Testis (tissue), 3 donors: Measurements from ENCODE around the gene GATA6. TPM values are rescaled to one million over a fixed set of nuclear protein-coding genes. Genes with fewer than 3 reads are reported as not detected.

Experiments
- DNase-seq: peaks from one replicate; pipeline ENCODE4 v3.0.0-alpha.2; 2019
- H3K27ac ChIP-seq, 2 donors: fragments of 200-600 bp; sonication (generic); one replicate each; pipeline ENCODE4 v1.5.1; 2019
- H3K27me3 ChIP-seq: fragments of 200-600 bp; sonication (generic); one replicate; pipeline ENCODE4 v1.5.1; 2019
- H3K36me3 ChIP-seq: fragments of 200-600 bp; sonication (generic); one replicate; pipeline ENCODE4 v1.5.1; 2017; ENCODE audit warnings: low read depth; ENCODE audit errors: missing control alignments
- H3K4me1 ChIP-seq: fragments of 200-600 bp; sonication (generic); one replicate; pipeline ENCODE4 v1.5.1; 2019
- H3K4me3 ChIP-seq, 2 donors: fragments of 200-600 bp; sonication (generic); one replicate each; pipeline ENCODE4 v1.5.1; 2017 to 2019
- H3K9me3 ChIP-seq: fragments of 200-600 bp; sonication (generic); one replicate; pipeline ENCODE4 v1.5.1; 2017
- CTCF ChIP-seq, 3 experiments: fragments of 450-650 bp in 2 of 3; fragments of 200-600 bp in 1 of 3; sonication (generic) in 1 of 3; IDR thresholded peaks; one replicate each; pipeline ENCODE4 v1.5.1; 2016 to 2019; ENCODE audit warnings: antibody characterized with exemption in 3 of 3, mild to moderate bottlenecking in 2 of 3, moderate library complexity in 1 of 3
- POLR2A ChIP-seq: fragments of 450-650 bp; IDR thresholded peaks from one replicate; pipeline ENCODE4 v1.6.1; 2017; ENCODE audit warnings: antibody characterized with exemption, mild to moderate bottlenecking, moderate library complexity
- WGBS, 2 donors: methylation state at CpG; one replicate each; pipeline ENCODE4 v1.1.5; 2018; 5-methylcytosine and 5-hydroxymethylcytosine counted together
- intact Hi-C: fragments of 100-400 bp; cut with DNase I; formaldehyde crosslinking; loops from one replicate; pipeline ENCODE4 v1.15.1; 2023; ENCODE audit warnings: low total_unique reads
- polyA plus RNA-seq: library from polyadenylated mRNA; stranded (reverse); fragments of 350-450 nt; fragmentation: Illumina TruSeq; extraction: RNeasy Lipid Tissue Mini Kit (QIAGEN cat#74804); gene quantifications from one replicate; pipeline ENCODE4 v1.2.3, GENCODE V29; 2014; ENCODE audit warnings: low read depth, low replicate concordance; ENCODE audit not compliant: insufficient read depth
- total RNA-seq, 2 donors: library from RNA; depleted of rRNA; stranded (reverse); fragments of >200 nt; gene quantifications; one replicate each; pipeline ENCODE4 v1.2.3, GENCODE V29; 2016

GATA6 gene
- total and polyA plus RNA-seq, 3 donors from 2014 or later, result 13.8 to 54.6 (median 50.5) TPM

- H3K27me3 ChIP-seq, result no peaks in the 10 kb centered on the region
- DNase-seq, result no peak
- WGBS, 2 donors, result 94 to 95% methylated on average over 12 of the region's 12 CpGs
- intact Hi-C loops, result no loop called here
- no peak overlapping the region for H3K4me3 ChIP-seq
- TF ChIP-seq POLR2A (no peak), CTCF (IDR thresholded peaks at IDR 0.05) (no peak)
- no peaks in the 10 kb centered on the region for H3K4me1 ChIP-seq
- H3K36me3 ChIP-seq, result no peaks in the 10 kb centered on the region
- no peak overlapping the region for H3K27ac ChIP-seq
- H3K9me3 ChIP-seq, result no peaks in the 10 kb centered on the region
These were observed 61.1 kb downstream of the GATA6 start for GRCh38 chr18:22230471-22230945.

- H3K4me3 ChIP-seq, result no peak overlapping the region
- no peaks in the 10 kb centered on the region for H3K36me3 ChIP-seq
- no peak overlapping the region for H3K27ac ChIP-seq
- TF ChIP-seq POLR2A (no peak), CTCF (IDR thresholded peaks at IDR 0.05) (no peak)
- 83 to 88% methylated on average over 8 of the region's 8 CpGs for WGBS, 2 donors
- no peaks in the 10 kb centered on the region for H3K9me3 ChIP-seq
- no peak for DNase-seq
- H3K27me3 ChIP-seq, result no peaks in the 10 kb centered on the region
- H3K4me1 ChIP-seq, result no peaks in the 10 kb centered on the region
- intact Hi-C loops, result no loop called here
These were observed 63.9 kb downstream of the GATA6 start for GRCh38 chr18:22233266-22233665.

- WGBS, 2 donors, result 93 to 94% methylated on average over 6 of the region's 6 CpGs
- Histone ChIP-seq H3K27ac (no peak overlapping the region), H3K9me3 (no peaks in the 10 kb centered on the region), H3K4me3 (no peak overlapping the region), H3K27me3 (no peaks in the 10 kb centered on the region), H3K4me1 (no peaks in the 10 kb centered on the region), H3K36me3 (no peaks in the 10 kb centered on the region)
- no peak for DNase-seq
- TF ChIP-seq CTCF (IDR thresholded peaks at IDR 0.05) (no peak), POLR2A (no peak)
- intact Hi-C loops, result no loop called here
These were observed 68.6 kb downstream of the GATA6 start for GRCh38 chr18:22238036-22238435.

- no peak for DNase-seq
- no peak overlapping the region for H3K4me3 ChIP-seq
- WGBS, 2 donors, result 87 to 92% methylated on average over 6 of the region's 6 CpGs
- no peaks in the 10 kb centered on the region for H3K9me3 ChIP-seq
- H3K36me3 ChIP-seq, result no peaks in the 10 kb centered on the region
- no peaks in the 10 kb centered on the region for H3K27me3 ChIP-seq
- TF ChIP-seq POLR2A, result no peak
- no peak for TF ChIP-seq CTCF (IDR thresholded peaks at IDR 0.05)
- intact Hi-C loops, result no loop called here
- no peak overlapping the region for H3K27ac ChIP-seq
- H3K4me1 ChIP-seq, result no peaks in the 10 kb centered on the region
These were observed 69.3 kb downstream of the GATA6 start for GRCh38 chr18:22238681-22239080.

GRCh38 chr18:22241921-22242361 lies 72.6 kb downstream of the GATA6 start:
- no peaks in the 10 kb centered on the region for H3K27me3 ChIP-seq
- WGBS, 2 donors, result 74 to 86% methylated on average over 6 of the region's 6 CpGs
- no peaks in the 10 kb centered on the region for H3K36me3 ChIP-seq
- intact Hi-C loops, result no loop called here
- H3K4me3 ChIP-seq, result no peak overlapping the region
- H3K9me3 ChIP-seq, result no peaks in the 10 kb centered on the region
- H3K4me1 ChIP-seq, result no peaks in the 10 kb centered on the region
- no peak overlapping the region for H3K27ac ChIP-seq
- no peak for TF ChIP-seq POLR2A
- no peak for TF ChIP-seq CTCF (IDR thresholded peaks at IDR 0.05)
- DNase-seq, result no peak
